SK-N-MC (cell line): ENCODE data around the gene CACNA2D2.

ENCODE experiments used
- DNase-seq: peaks from one replicate; pipeline ENCODE4 v3.0.0-alpha.2; 2011; ENCODE audit warnings: low read depth, low spot score
- H3K27ac ChIP-seq: fragments of 200-600 bp; sonication (generic); 2 replicates; pipeline ENCODE4 v1.5.1; 2016; ENCODE audit warnings: mixed run types
- H3K36me3 ChIP-seq: fragments of 200-600 bp; sonication (generic); 2 replicates; pipeline ENCODE4 v1.6.1; 2017; ENCODE audit warnings: antibody characterized with exemption, low read length, mixed read lengths; ENCODE audit not compliant: insufficient read depth
- H3K4me3 ChIP-seq: fragments of 200-600 bp; sonication (generic); 2 replicates; pipeline ENCODE4 v1.5.1; 2016
- H3K9ac ChIP-seq: fragments of 200-600 bp; sonication (generic); 2 replicates; pipeline ENCODE4 v1.8.0; 2017; ENCODE audit warnings: mixed run types, mixed read lengths; ENCODE audit not compliant: insufficient read length
- H3K9me3 ChIP-seq: fragments of 200-600 bp; sonication (generic); 2 replicates; pipeline ENCODE4 v1.6.1; 2017; ENCODE audit warnings: low read depth, mild to moderate bottlenecking, antibody characterized with exemption, low read length, moderate library complexity, mixed read lengths
- EZH2 ChIP-seq: fragments of 200-600 bp; sonication (generic); IDR thresholded peaks from one replicate; pipeline ENCODE4 v1.6.1; 2017; ENCODE audit warnings: antibody characterized with exemption
- FOXP2 ChIP-seq: optimal IDR thresholded peaks from 2 replicates; pipeline ENCODE3; 2011; ENCODE audit warnings: mild to moderate bottlenecking, moderate library complexity; ENCODE audit not compliant: insufficient read depth; ENCODE audit errors: extremely low read length, control extremely low read depth
- POLR2AphosphoS5 ChIP-seq: IDR thresholded peaks from 2 replicates; pipeline ENCODE4 v1.6.1; 2012; ENCODE audit warnings: mild to moderate bottlenecking, low read depth, low read length, borderline replicate concordance

CACNA2D2 gene

DNA sequence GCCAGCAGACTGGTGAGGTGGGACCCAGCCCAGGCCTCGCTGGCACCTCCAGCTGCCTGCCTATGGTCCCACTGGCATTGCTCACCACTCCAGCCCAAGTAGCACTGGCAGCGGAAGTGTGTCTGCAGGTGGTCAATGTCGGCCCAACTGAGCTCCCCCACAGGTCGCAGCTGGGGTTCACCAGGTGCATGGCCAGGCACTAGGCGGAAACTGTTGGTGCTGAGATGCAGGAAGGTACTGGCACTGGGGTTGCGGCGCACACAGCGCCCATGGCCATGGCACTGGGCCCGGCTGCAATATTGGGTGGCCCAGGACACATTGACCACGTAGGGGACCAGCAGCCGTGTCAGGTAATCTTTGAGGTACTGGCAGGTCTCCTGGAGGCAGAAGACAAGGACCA lies 185.3 kb downstream of the CACNA2D2 start:
- Histone ChIP-seq H3K27ac (no peak overlapping the region), H3K9me3 (no peaks in the 10 kb centered on the region), H3K36me3 (peaks cover 15% of the 10 kb centered on the region; the same call in 1 of the 2 replicates), H3K9ac (no peak overlapping the region), H3K4me3 (no peak overlapping the region)
- DNase-seq = no peak
- no peak for TF ChIP-seq POLR2AphosphoS5
- no peak for TF ChIP-seq FOXP2
- TF ChIP-seq EZH2 = no peak

DNA sequence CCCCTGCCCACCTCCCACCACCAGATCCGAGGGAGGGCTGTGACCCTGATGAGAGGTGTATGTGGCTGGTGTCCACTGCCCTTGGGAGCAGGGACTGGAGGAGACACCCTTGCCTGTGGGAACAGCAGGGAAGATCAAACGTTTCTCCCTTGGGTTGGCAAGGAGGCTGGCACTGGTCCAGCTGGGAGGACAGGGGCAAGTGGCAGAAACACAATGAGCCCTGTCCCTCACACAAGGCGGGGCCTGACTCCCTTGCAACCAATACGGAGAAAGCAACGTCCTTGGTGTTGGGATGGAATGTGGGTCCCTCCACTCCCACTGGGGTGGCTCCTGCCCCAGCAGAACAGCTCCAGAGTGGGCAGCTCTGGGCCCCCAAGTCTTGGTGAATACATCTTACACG lies 186.1 kb downstream of the CACNA2D2 start:
- no peak for DNase-seq
- Histone ChIP-seq H3K4me3 (no peak overlapping the region), H3K27ac (no peak overlapping the region)

DNA sequence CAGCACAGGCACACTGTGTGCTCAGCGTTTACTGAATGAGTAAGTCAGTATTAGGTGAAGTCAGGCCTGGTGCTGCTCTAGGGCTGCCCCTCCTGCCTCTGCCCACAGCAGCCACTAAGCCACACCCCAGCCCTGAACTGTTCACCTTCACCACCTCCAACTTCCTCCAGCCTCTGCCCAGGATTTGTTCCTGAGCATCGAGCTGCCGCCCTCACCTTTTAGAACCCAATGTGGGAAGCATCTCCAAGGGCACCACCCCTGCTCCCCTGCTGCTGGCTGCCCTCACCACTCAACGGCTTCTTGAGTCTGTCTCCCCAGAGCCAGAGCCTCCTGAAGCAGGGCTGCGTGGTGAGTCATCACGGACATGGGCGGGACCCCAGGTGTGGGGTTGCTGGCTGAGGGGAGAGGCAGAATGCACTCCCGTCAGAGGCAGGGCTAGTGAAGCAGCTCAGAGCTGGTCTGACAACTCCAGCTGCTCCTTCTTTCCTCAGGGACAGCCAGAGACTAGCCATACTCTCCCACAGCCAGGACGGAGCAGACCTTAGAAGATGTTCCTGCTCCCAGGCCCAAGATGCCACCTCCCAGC lies 186.7 kb downstream of the CACNA2D2 start:
- no peak for DNase-seq
- H3K9me3 ChIP-seq = no peaks in the 10 kb centered on the region
- no peak overlapping the region for H3K9ac ChIP-seq
- TF ChIP-seq EZH2 = no peak
- TF ChIP-seq FOXP2 = no peak
- TF ChIP-seq POLR2AphosphoS5 = no peak
- H3K4me3 ChIP-seq = no peak overlapping the region
- peaks cover 15% of the 10 kb centered on the region; the same call in 1 of the 2 replicates for H3K36me3 ChIP-seq
- no peak overlapping the region for H3K27ac ChIP-seq

More for the DNA sequence above, 186.1 kb downstream of the CACNA2D2 start:
- H3K36me3 ChIP-seq = peaks cover 15% of the 10 kb centered on the region; the same call in 1 of the 2 replicates
- H3K9ac ChIP-seq = no peak overlapping the region
- TF ChIP-seq EZH2 = no peak
- no peak for TF ChIP-seq POLR2AphosphoS5
- no peak for TF ChIP-seq FOXP2
- no peaks in the 10 kb centered on the region for H3K9me3 ChIP-seq

DNA sequence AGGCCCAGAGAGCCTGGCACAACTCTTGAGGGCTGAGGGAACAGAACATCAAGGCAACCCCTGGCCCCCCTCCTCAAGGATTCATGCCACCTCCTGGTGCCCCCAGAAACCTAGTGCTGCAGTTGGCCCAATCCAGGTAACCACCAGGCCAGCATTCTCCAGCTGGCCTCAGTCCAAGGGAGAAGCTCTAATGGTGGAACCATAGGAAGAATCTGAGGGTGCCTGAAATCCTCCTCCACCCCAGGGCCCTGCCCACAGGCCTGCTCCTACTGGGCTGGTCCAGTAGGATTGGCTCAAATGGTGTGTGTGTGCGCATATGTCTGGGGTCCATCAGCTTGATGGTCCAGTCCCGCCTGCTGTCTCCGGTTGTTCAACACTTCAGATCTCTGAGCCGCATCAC lies 188.6 kb downstream of the CACNA2D2 start:
- TF ChIP-seq POLR2AphosphoS5 (no peak), FOXP2 (no peak), EZH2 (no peak)
- no peak overlapping the region for H3K27ac ChIP-seq
- no peaks in the 10 kb centered on the region for H3K9me3 ChIP-seq
- DNase-seq = no peak
- H3K4me3 ChIP-seq = no peak overlapping the region
- no peak overlapping the region for H3K9ac ChIP-seq
- H3K36me3 ChIP-seq = peaks cover 15% of the 10 kb centered on the region; the same call in 1 of the 2 replicates

DNA sequence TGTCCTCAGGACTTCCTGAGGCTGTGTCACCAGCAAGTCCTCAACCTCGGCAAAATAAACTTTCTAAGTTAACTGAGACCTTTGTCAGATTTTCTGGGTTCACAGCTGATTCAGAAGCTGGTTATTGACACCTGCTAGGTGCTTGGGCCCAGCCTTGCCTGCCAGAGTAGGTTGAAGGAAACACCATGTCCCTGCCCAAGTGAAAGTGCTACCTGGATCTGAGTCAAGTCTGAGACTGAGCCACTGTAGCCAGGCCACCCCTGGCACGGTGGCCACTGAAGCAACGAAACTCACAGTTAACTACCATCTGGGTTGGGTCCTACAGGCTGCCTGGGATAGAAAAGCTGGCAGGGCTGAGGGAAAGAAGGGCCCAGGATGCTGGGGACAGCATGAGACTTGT lies 189.1 kb downstream of the CACNA2D2 start:
- no peaks in the 10 kb centered on the region for H3K9me3 ChIP-seq
- H3K27ac ChIP-seq = no peak overlapping the region
- no peak for DNase-seq
- H3K36me3 ChIP-seq = peaks cover 12% of the 10 kb centered on the region; the same call in 1 of the 2 replicates
- no peak overlapping the region for H3K4me3 ChIP-seq
- TF ChIP-seq EZH2 = no peak
- no peak for TF ChIP-seq FOXP2
- no peak for TF ChIP-seq POLR2AphosphoS5
- H3K9ac ChIP-seq = no peak overlapping the region
